Measurements from ENCODE around the gene PDSS2.
"Not testable (repeated sequence)": the region's sequence is repeated elsewhere in the genome, so short reads cannot be mapped to it uniquely, and the experiment has no call there.

The PDSS2 gene

GRCh38 chr6:107314531-107314939 lies 144.8 kb downstream of the PDSS2 start:
- DNase-seq, result no peak

DNA sequence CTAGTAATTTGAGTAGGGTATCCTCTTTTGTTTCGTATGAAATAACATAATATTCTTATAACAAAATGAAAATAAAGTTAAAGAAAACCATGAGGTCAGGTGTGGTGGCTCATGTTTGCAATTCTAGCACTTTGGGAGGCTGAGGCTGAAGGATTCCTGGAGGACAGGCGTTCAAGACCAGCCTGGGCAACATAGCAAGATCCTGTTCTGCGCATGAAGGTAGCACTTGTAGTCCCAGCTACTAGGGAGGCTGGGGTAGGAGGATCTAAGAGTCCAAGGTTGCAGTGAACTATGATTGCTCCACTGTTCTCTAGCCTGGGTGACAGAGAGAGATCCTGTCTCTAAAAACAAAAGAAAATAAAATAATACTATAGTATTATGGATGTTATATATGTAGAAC lies 145.6 kb downstream of the PDSS2 start:
- no peak for DNase-seq

DNA sequence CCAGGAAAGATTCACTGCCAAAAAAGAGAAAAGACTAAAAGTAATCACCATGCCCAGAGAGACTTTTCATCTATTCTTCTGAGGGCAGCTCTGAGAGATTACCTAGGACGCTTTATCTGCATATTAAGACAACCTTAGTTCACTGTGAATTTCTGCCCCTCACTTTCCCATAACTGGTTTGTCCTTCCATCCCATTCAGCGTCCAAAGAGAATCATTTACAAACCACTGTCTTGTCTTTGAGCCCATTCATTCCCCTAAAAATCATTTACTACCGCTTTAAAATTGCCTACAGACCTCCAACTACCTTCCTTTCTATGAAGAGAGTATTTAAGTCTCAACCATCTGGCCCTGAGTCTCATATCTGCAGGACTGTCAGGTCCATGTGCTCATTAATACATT lies 149.0 kb downstream of the PDSS2 start:
- no peak for DNase-seq

DNA sequence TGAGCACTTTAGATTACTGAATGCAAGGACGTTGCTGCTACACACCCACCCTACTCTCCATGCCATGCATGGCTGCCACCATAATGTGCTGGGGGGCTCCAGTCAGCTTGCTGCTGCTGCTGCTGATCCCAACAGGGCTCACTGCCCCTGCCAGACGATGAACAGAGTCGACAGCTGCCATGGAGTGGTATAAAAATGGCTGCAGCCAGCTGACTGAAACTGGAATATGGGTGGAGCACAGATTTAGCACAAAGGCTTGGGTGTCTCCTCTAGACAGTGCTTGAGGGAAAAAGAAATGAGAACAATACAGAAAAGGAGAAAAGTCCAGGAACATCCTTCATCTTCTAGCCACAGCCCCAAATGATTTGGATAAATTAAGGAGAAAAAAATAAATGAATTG lies 150.7 kb downstream of the PDSS2 start:
- DNase-seq, result no peak

- DNase-seq, result not testable (repeated sequence)
Observed at GRCh38 chr6:107305994-107306393, 153.4 kb downstream of the PDSS2 start.

DNA sequence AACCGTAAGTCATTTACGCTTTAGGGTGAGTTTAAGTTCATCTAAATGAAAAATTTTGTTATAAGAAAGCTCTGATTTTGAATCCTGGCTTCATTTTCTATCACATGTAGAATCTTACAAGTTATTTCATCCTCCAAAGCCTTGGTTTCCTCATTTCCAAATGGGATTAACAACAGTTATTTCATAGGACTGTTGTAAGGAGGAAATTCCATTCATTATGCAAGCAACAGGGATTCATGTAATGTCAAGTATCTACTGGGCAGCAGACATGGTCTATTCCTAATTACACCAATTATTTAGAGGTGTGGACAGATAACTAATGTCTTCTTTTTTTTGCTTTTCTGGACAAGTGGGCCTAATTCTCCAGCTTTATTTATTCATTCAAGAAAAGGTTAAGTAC lies 154.0 kb downstream of the PDSS2 start:
- DNase-seq, result no peak

- no peak for DNase-seq
Observed at GRCh38 chr6:107304421-107305025, 154.8 kb downstream of the PDSS2 start.

- no peak for DNase-seq
Observed at GRCh38 chr6:107293350-107293749, 166.0 kb downstream of the PDSS2 start.

- no peak for DNase-seq
Observed at GRCh38 chr6:107292715-107293271, 166.6 kb downstream of the PDSS2 start.

DNA sequence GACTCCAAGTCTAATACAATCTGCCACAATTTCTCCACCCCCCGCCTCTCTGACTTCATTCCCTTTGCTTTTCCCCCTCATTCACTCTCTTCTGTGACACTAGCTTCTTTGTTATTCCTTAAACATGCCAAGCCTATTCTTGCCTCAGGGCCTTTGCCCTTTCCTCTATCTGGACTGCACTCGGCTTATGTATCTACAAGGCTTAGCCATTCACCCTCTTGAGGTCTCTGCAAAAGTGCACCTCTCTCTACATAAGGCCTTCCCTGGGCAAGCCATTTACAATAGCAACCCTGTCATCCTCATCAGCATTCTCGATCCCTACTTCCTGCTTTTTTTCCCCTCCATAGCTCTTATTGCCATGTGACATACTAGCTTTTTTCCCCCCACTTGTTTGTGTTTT lies 168.9 kb downstream of the PDSS2 start:
- no peak for DNase-seq

- DNase-seq, result not testable (repeated sequence)
Observed at GRCh38 chr6:107289258-107289657, 170.1 kb downstream of the PDSS2 start.

DNA sequence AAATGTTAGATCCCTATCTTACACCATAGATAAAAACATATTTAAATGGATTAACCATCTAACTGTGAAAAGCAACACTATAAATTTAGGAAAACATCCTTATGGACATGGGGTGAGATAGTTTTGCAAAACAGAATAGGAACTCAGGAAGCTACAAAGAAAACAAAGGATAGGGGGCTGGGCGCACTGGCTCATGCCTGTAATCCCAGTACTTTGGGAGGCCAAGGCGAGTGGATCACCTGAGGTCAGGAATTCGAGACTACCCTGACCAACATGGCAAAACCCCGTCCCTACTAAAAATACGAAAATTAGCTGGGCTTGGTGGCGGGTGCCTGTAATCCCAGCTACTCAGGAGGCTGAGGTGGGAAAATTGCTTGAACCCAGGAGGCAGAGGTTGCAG lies 173.7 kb downstream of the PDSS2 start:
- not testable (repeated sequence) for DNase-seq

DNA sequence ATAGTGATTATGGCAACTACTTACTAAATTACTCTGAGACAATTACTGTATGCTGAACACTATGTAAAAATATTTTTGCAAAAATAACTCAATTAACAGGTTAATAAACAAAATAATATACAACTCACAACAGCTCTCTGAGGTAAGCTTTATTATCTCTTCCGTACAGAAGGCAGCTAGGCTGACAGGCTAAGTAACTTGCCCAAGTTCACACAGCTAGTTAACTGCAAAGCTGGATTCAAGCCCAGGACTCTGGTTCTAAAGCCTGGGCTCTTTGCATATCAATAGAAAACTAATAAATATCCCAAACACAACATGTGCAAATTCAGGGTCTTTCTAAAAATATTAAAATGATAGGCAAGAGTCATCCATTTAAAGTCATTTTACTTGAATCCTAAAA lies 174.6 kb downstream of the PDSS2 start:
- DNase-seq, result no peak

- DNase-seq, result no peak
Observed at GRCh38 chr6:107280791-107281190, 178.6 kb downstream of the PDSS2 start.

DNA sequence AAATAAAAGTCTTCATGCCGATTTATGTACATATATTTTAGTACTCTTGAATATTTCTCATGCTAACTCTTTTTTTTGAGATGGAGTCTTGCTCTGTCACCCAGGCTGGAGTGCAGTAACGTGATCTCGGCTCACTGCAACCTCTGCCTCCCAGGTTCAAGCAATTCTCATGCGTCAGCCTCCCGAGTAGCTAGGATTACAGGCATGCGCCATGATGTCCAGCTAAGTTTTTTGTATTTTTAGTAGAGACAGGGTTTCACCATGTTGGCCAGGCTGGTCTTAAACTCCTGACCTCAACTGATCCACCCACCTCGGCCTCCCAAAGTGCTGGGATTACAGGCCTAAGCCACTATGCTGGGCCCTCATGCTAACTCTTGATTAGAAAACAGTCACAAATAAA lies 179.4 kb downstream of the PDSS2 start:
- DNase-seq, result not testable (repeated sequence)

DNA sequence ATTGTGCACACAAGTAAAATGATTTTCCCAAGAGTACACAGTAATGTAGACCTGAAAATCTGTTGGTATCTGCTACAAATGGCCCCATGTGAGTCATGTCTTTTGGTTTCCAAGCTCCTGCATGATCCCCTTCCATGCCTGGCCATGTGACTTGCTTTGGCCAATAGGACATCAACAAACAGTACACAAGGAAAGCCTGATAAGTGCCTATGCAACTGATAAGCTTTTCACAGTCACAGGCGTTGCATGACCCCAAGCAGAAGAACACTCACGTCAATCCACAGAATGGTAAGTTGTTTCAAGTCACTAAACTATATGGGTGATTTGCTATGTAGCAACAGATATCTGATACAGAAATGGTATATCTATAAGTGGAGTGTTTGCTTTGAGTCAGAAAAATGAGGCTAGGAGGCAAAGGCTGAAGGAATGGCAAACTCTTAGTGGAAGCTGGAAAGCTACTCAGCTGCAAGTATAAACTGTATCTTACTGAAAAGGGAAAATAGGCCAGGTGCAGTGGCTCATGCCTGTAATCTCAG lies 184.0 kb downstream of the PDSS2 start:
- DNase-seq, result no peak

- DNase-seq, result no peak
Observed at GRCh38 chr6:107274288-107274687, 185.1 kb downstream of the PDSS2 start.

DNA sequence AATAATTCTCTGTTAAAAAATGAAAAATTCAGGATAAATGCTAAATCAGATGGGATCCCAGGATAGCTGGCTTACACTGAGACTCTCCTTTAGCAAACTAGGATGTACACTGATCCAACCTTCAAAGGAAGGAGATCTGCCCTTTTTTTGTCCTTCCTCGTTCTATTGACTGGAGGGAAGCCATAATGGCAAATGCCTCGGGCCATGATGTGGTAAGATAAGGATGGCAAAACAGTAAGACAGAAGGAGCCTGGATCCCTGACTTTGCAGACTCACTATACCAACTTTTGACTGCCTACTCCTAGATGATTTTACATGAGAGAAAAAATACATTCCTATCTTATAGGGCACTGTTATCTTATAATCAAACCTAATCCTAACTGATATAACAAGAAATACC lies 187.1 kb downstream of the PDSS2 start:
- no peak for DNase-seq

DNA sequence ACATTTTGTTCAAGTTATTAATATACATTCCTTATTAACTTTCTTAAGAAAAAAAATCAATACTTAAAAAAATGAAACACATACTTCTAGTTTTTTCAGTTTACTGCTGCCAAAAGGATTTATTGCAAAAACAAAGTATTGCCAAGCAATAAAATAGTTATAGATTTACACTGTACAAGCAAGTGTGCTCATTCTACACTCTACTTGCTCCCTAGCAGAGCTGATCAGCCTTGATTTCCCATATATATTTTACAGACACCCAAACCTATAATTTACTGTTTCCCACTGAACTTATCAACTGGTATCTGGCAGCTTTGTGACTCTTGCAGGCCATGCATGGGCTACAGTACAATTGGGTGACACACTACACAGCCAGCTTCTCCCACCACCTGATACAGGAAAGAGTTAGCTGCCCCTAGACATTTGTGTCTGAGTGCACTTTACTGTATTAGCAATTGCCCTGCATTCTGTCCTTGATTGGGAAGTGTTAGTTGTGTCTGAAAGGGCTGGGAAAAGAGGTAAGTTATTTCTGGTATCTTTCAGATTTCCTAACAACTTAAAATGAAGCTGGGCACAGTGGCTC lies 188.1 kb downstream of the PDSS2 start:
- no peak for DNase-seq

- DNase-seq, result no peak
Observed at GRCh38 chr6:107267634-107268033, 191.7 kb downstream of the PDSS2 start.

DNA sequence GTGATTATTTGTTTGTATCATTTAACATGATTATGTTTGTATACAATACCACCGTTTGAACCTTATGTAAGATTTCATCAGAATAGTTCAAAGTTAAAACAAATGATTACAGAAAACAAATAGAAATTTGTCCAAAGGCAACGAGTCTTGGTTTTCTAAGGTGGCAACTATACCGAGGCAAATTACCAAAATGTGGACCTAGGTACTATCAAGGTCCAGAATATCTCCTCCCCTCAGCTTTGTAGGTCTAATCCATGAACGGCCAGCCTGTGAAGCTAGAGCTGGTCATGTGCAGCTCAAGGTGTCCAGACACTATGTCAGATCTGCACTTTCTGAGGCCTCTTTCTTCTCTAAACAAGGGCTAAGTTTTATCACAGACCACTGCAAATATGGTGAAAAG lies 192.4 kb downstream of the PDSS2 start:
- DNase-seq, result no peak

DNA sequence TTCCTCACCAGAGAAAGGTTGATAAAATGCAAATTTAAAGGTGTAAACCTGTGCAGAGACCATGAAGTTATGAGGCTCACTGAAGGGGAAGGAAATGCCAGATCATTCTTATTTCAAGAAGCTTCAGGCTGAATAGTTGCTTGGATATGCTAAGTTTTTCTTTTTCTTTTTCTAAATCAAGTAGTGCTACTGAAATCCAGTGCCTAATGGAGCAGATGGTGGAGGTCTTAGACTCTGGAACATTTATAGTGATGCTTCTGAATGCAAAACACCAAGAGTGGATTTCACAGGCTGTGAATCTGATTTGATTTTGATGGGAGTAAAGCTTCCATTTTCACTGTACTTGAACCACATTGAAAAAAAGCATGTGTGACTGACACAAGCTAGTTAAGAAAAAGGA lies 192.8 kb downstream of the PDSS2 start:
- DNase-seq, result peak; percentile 57

DNA sequence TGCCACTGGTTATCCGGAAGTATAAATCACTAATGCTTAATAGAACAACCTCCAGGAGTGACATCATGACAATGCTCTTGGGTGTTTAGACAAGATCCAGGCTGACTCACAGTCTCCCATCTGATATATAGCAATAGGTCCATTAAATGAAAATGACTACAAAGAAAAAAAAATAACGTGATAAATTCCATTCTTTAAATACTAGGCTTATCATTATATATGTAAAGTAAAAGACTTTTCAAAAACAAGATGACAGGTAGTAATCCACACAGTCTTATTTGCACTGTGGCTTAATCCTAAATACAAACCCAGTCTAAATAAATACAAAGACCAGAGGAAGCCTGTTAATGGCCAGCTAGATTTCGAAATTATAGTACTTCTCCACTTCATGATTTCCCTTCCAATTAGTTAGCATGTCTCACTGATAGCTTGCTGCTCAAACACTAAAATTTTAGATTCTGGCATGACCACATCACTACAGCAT lies 195.0 kb downstream of the PDSS2 start:
- DNase-seq, result peak; percentile 40

DNA sequence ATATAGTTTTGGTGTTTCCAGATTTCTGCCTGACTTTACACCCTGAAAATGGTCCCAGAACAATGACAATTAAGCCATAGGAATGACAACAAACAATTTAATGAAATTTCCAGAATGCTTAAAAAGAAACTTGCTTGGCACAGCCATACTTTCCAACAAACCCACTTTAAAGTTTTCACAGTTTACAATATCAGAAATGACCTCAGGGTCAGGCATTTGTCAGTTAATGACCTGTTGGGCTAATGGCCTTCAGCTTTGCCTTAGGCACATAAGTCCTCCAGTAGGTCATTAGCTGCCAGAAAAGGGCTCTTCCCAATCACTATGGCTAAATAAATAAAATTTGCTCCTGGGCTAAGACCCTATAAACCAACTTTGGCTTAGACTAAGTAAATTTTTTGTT lies 199.4 kb downstream of the PDSS2 start:
- DNase-seq, result no peak

DNA sequence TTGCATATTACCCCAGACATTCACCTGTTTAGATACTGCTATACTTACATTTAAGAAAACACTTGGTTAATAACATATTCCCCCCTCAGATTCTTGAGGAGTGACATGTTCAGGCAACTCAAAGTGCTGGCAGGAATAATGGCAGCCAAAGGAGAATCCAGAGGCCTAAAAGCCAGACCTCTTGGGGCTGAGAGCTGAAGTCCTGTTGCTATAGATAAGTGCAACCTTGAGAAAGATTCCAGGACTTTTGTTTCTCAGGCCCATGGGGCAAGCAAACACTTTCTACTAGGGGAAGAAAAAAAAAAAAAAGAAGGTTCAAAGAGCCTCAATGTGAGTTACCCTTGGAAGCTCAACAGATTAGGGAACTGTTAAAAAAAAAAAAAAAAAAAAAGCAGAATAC lies 211.2 kb downstream of the PDSS2 start:
- DNase-seq, result no peak

Data from DMS79 treated with DMSO at 0.1 percent for 48 hours (cell line).